GM12801 (cell line): Measurements from ENCODE around the gene ADAM19.

ENCODE experiments used
- TF ChIP-seq, protein P1 (sequence below): IDR thresholded peaks from one replicate; pipeline ENCODE4 v1.5.1; 2011; ENCODE audit warnings: control low read depth; ENCODE audit not compliant: insufficient read length; ENCODE audit errors: extremely low read depth

Gene ADAM19

DNA sequence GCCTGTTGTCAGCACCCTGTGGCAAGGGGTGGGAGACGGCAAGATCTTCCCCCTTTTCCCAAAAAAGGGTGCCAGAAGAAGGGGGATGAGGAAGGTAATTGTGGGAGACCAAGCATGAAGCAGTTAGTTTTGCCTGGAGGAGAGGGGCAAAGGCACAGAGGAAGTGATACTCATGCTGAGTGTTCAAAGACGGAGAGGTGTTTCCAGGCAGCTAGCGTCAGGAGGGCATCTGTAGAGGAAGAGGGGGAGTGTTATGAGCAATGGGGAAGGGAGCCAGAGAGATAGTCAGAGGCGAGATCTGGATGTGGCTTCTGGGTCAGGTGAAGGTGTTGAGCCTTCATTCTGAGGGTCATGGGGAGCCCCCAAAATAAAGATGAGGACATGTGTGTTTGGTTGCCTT lies 26.9 kb upstream of the ADAM19 start:
- TF ChIP-seq, protein P1, sequence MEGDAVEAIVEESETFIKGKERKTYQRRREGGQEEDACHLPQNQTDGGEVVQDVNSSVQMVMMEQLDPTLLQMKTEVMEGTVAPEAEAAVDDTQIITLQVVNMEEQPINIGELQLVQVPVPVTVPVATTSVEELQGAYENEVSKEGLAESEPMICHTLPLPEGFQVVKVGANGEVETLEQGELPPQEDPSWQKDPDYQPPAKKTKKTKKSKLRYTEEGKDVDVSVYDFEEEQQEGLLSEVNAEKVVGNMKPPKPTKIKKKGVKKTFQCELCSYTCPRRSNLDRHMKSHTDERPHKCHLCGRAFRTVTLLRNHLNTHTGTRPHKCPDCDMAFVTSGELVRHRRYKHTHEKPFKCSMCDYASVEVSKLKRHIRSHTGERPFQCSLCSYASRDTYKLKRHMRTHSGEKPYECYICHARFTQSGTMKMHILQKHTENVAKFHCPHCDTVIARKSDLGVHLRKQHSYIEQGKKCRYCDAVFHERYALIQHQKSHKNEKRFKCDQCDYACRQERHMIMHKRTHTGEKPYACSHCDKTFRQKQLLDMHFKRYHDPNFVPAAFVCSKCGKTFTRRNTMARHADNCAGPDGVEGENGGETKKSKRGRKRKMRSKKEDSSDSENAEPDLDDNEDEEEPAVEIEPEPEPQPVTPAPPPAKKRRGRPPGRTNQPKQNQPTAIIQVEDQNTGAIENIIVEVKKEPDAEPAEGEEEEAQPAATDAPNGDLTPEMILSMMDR: no peak

DNA sequence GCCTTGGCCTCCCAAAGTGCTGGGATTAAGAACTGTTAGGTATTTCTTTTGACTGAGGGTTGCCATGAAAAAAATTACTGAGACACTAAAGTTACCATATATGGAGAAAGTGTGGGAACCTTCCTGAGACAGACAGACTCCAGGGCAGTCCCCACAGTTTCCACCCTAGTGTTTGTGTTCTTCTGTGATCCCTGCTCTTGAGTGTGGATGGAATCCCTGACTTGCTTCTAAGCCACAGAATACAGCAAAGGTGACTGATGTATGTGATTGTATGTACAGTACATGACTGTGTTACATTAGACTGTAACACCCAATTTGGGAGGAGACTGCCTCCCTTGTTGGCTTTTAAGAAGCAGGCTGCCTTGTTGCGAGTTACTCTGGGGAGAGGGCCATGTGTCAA lies 24.7 kb upstream of the ADAM19 start:
- TF ChIP-seq, protein P1: no peak

DNA sequence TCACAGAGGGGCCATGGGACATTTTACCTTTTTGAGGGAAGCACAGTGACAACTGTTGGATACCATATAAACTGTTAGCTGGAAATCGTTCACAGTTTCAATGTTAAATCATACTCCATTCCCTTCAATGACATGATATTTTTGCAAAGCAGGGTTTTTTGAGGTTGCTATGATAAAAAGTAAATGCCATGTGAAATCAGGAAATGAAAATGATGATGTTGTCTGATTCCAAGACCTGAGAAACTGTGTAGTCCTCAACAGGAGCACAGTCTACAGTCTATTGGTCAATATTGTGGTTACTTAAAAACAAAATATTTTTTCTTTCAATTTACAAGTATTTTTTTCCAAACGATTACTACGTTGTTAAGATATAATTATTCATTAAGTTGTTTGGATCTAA lies 24.0 kb upstream of the ADAM19 start:
- TF ChIP-seq, protein P1: no peak

DNA sequence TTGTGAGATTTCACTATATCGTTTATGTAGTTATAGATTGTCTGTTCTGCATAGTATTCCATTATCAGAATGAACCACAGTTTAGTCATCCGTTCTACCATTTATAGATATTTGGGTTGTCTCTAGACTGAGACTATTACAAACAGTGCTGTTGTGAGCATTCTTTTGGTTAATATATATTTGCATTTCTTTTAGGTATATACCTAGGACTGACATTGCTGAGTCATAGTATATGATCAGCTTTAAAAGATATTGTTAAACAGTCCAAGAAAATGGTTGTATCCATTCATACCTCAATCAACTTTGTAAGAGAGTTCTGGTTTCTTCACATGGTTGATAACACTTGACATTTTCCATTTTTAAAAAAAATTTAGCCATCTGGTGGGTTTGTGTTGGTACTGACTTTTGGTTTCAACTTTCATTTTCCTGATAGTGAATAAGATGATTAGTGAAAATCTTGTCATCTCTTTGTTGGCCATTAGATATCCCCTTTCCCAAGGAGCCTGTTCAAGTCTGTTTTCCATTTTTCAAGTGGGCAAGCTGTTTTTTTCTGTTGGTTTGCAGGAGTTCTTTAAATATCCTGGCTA lies 22.9 kb upstream of the ADAM19 start:
- TF ChIP-seq, protein P1: no peak

DNA sequence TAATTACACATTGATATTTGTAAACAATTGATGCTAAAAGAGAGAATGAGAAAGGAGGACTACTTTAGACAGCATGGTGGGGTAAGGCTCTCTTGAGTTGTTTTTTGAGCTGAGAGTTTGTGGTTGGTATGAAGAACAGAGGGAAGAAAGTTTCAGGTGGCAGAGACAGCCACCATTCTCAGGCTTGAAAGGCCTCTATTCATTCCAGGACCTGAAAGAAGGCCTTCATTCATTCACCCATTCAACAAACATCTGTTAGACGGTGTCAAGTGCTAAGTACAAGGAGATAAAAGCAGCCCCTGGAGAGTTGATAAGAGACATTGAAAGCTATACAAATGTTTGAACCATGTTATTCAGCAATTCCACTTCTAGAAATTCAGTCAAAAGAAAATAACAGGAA lies 21.7 kb upstream of the ADAM19 start:
- TF ChIP-seq, protein P1: no peak

DNA sequence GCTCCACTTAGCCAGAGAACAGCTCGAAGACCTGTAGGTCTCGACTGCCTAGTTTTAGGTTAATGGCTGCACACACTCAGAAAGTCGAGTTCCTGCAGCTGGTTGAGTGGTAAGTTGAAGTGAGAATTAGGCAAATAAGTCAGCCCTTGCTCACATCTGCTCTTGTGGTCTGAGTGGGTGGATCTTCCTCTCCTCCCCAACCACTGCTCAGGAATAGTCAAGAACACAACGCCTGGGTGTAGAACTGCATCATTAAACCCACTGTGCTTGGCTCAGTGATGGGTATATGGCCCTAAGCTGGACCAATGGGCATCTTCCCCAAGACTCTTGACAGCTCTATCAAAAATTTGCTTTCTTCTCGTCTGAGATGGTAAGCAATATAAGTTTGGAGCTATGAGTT lies 20.9 kb upstream of the ADAM19 start:
- TF ChIP-seq, protein P1: no peak

DNA sequence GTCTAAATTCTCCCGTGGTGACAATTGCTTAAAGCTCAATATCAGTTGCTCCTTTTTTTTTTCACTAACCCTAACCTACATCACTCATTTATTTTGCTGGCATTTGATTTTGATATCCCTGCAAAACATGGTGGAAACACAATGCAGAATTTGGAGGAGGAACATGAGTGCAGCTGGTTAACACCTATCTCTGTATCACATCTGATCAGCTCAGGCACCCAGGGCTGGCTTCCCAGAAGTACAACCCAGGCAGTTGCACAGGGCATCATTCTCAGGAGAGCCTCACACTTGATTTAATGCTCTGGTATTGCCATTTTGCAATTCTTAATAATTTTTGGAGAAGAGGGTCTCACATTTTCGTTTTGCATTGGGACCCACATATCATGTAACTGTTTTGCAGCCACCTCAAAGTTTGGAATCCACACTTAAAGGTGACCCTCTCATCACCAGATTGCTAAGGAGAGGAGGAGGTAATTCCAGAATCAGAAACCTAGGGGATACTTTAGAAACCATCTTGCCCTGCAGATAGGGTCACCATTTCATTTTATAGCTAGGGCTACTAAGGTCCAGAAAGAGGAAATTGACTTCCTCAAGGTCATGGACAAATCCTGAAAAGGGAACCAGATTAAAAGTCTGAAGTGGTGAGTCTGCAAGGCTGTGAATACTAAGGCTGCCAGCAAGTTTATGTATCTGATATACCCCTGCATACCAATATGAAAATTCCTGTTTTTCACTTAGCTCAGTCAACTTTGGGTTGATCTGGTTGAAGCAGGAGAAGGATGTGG lies 19.3 kb upstream of the ADAM19 start:
- TF ChIP-seq, protein P1: no peak
